MG63 (cell line): ENCODE data around the gene PHLDB2. TPM values are rescaled to one million over a fixed set of nuclear protein-coding genes. Genes with fewer than 3 reads are reported as not detected.

ENCODE experiments used
- DNase-seq: peaks from one replicate; pipeline ENCODE4 v3.0.0-alpha.2; 2020
- H3K27me3 ChIP-seq: fragments of 250-450 bp; sonication (Bioruptor Pico); 2 replicates; pipeline ENCODE4 v1.5.1; 2020; ENCODE audit warnings: mild to moderate bottlenecking, moderate library complexity
- H3K36me3 ChIP-seq: fragments of 250-450 bp; sonication (Bioruptor Pico); 2 replicates; pipeline ENCODE4 v1.5.1; 2020; ENCODE audit warnings: mild to moderate bottlenecking, moderate library complexity
- H3K4me3 ChIP-seq: fragments of 250-450 bp; sonication (Bioruptor Pico); 2 replicates; pipeline ENCODE4 v1.5.1; 2020; ENCODE audit warnings: mild to moderate bottlenecking, moderate library complexity
- H3K9me3 ChIP-seq: fragments of 250-450 bp; sonication (Bioruptor Pico); 2 replicates; pipeline ENCODE4 v1.5.1; 2020; ENCODE audit warnings: mild to moderate bottlenecking, moderate library complexity
- total RNA-seq: library from RNA; depleted of rRNA; stranded (reverse); fragments of >200 nt; shearing (Covaris generic); gene quantifications from 2 replicates; pipeline ENCODE4 v1.2.3, GENCODE V29; 2014; ENCODE audit warnings: low replicate concordance

PHLDB2 gene
- total RNA-seq, 1 experiment from 2014 or later, result 65.4 TPM

DNA sequence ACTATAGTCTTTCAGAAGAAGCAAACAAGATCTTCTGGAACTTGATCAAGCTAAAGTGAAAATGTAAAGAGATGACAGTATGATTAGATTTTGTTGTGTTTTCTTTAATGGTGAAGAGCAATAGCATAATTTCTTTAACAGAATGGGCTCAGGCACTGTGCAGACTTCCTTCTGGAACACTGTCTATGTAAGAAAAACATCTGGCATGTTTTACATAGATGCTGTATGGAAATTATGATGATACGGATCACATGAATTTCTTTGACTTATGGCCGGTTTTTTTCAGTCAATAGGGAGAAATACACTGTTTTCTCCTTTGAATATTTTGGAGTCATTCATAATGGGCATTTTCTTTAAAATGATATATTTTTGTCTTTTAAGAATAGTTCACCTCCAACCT is 42.6 kb downstream of the PHLDB2 start:
- DNase-seq, result no peak
- Histone ChIP-seq H3K36me3 (peaks cover 29% of the 10 kb centered on the region), H3K9me3 (peaks cover 18% of the 10 kb centered on the region), H3K27me3 (no peaks in the 10 kb centered on the region), H3K4me3 (no peak overlapping the region)

- H3K4me3 ChIP-seq, result no peak overlapping the region
- H3K9me3 ChIP-seq, result peaks cover 18% of the 10 kb centered on the region
- peaks cover 29% of the 10 kb centered on the region for H3K36me3 ChIP-seq
- H3K27me3 ChIP-seq, result no peaks in the 10 kb centered on the region
- peak; percentile 27 for DNase-seq
Observed at GRCh38 chr3:111902534-111902933, 43.5 kb downstream of the PHLDB2 start.

GRCh38 chr3:111903067-111903511 is 44.0 kb downstream of the PHLDB2 start:
- Histone ChIP-seq H3K36me3 (peaks cover 29% of the 10 kb centered on the region), H3K27me3 (no peaks in the 10 kb centered on the region), H3K9me3 (peaks cover 18% of the 10 kb centered on the region), H3K4me3 (no peak overlapping the region)
- peak; percentile 76 for DNase-seq

GRCh38 chr3:111904376-111905241 is 45.5 kb downstream of the PHLDB2 start:
- peaks cover 5% of the 10 kb centered on the region; the same call in 1 of the 2 replicates for H3K9me3 ChIP-seq
- peaks cover 24% of the 10 kb centered on the region for H3K36me3 ChIP-seq
- peak; percentile 49 for DNase-seq
- H3K4me3 ChIP-seq, result no peak overlapping the region
- H3K27me3 ChIP-seq, result no peaks in the 10 kb centered on the region

DNA sequence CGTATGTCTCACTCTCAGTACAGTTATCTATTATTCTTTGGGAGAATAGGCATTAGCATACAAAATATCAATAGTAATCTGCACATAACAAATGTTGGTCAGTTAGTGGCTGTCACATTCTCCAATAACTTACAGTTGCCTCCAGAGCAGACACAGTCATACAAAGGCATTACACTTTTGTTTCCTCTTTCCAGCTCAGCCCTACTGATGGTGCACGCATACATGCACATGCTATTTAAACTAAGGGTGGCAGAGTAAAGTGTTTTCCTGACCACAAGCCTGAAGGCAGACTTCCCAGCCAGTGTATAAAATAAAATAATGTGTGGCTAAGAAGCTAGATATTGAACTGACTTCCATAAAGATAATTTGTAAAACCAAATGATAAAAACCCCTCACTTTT is 47.6 kb downstream of the PHLDB2 start:
- Histone ChIP-seq H3K4me3 (no peak overlapping the region), H3K27me3 (no peaks in the 10 kb centered on the region), H3K9me3 (no peaks in the 10 kb centered on the region), H3K36me3 (peaks cover 18% of the 10 kb centered on the region)
- no peak for DNase-seq

GRCh38 chr3:111907151-111907550 is 48.1 kb downstream of the PHLDB2 start:
- DNase-seq, result no peak
- H3K36me3 ChIP-seq, result peaks cover 18% of the 10 kb centered on the region

DNA sequence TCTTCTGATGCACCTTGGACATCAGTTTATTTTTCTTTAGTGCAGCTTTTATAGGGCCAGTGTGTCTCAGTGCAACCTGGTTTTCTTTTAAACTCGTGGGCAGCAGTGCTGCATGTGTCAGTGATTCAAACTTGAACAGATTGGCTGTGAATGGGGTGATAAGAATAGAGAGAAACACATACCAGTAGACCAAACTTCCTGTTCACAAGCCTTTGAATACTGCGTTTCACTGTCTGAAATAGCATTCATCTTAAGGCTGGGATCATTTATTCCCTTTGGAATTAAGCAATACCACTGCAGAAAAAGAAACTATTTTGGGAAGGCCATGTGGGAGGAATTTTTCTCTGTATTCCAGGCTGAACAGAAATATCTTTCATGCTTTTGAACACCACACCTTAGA is 51.7 kb downstream of the PHLDB2 start:
- no peaks in the 10 kb centered on the region for H3K27me3 ChIP-seq
- H3K4me3 ChIP-seq, result no peak overlapping the region
- DNase-seq, result no peak
- H3K36me3 ChIP-seq, result peaks cover 13% of the 10 kb centered on the region
- no peaks in the 10 kb centered on the region for H3K9me3 ChIP-seq

More at GRCh38 chr3:111907151-111907550, 48.1 kb downstream of the PHLDB2 start:
- H3K9me3 ChIP-seq, result no peaks in the 10 kb centered on the region
- H3K27me3 ChIP-seq, result no peaks in the 10 kb centered on the region
- no peak overlapping the region for H3K4me3 ChIP-seq

DNA sequence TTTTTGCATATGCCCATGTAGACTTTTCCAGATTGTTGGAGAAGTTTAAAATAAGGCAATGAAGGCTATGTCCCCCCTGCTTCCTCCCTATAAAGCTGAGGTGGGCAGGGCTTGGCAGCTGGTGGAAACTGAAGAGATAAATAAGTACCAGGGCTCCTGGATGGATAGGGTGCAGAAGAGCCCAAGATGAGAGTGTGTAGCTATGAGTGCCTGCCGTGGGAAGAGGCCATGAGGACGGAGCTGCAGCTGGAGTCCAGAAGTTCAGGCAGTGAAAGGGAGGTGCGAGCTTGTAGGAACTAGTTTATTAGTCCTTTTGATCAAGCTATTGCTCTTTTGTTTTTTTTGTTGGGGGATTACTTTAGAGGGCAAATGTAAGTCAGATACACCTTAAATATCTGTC is 52.4 kb downstream of the PHLDB2 start:
- H3K36me3 ChIP-seq, result peaks cover 15% of the 10 kb centered on the region
- no peaks in the 10 kb centered on the region for H3K9me3 ChIP-seq
- H3K27me3 ChIP-seq, result no peaks in the 10 kb centered on the region
- no peak for DNase-seq
- H3K4me3 ChIP-seq, result no peak overlapping the region

- Histone ChIP-seq H3K36me3 (peaks cover 23% of the 10 kb centered on the region), H3K9me3 (no peaks in the 10 kb centered on the region), H3K4me3 (no peak overlapping the region), H3K27me3 (no peaks in the 10 kb centered on the region)
- no peak for DNase-seq
Observed at GRCh38 chr3:111913163-111913763, 54.2 kb downstream of the PHLDB2 start.

GRCh38 chr3:111915905-111916304 is 56.8 kb downstream of the PHLDB2 start:
- no peak for DNase-seq
- H3K36me3 ChIP-seq, result peaks cover 42% of the 10 kb centered on the region
- H3K27me3 ChIP-seq, result no peaks in the 10 kb centered on the region
- no peaks in the 10 kb centered on the region for H3K9me3 ChIP-seq
- H3K4me3 ChIP-seq, result no peak overlapping the region

GRCh38 chr3:111917300-111917699 is 58.2 kb downstream of the PHLDB2 start:
- H3K4me3 ChIP-seq, result no peak overlapping the region
- no peaks in the 10 kb centered on the region for H3K27me3 ChIP-seq
- DNase-seq, result peak; percentile 16
- H3K36me3 ChIP-seq, result peaks cover 52% of the 10 kb centered on the region
- H3K9me3 ChIP-seq, result no peaks in the 10 kb centered on the region

- no peak for DNase-seq
- H3K27me3 ChIP-seq, result no peaks in the 10 kb centered on the region
- peaks cover 70% of the 10 kb centered on the region for H3K36me3 ChIP-seq
- H3K9me3 ChIP-seq, result no peaks in the 10 kb centered on the region
- no peak overlapping the region for H3K4me3 ChIP-seq
Observed at GRCh38 chr3:111919370-111920065, 60.5 kb downstream of the PHLDB2 start.

GRCh38 chr3:111921181-111921580 is 62.1 kb downstream of the PHLDB2 start:
- H3K4me3 ChIP-seq, result no peak overlapping the region
- DNase-seq, result no peak
- H3K36me3 ChIP-seq, result peaks cover 71% of the 10 kb centered on the region
- no peaks in the 10 kb centered on the region for H3K9me3 ChIP-seq
- H3K27me3 ChIP-seq, result no peaks in the 10 kb centered on the region

- no peaks in the 10 kb centered on the region for H3K27me3 ChIP-seq
- peaks cover 61% of the 10 kb centered on the region for H3K36me3 ChIP-seq
- no peak overlapping the region for H3K4me3 ChIP-seq
- DNase-seq, result no peak
- H3K9me3 ChIP-seq, result no peaks in the 10 kb centered on the region
Observed at GRCh38 chr3:111923095-111923771, 64.2 kb downstream of the PHLDB2 start.

GRCh38 chr3:111923806-111924205 is 64.7 kb downstream of the PHLDB2 start:
- no peaks in the 10 kb centered on the region for H3K9me3 ChIP-seq
- H3K4me3 ChIP-seq, result no peak overlapping the region
- no peak for DNase-seq
- H3K27me3 ChIP-seq, result no peaks in the 10 kb centered on the region
- H3K36me3 ChIP-seq, result peaks cover 55% of the 10 kb centered on the region

DNA sequence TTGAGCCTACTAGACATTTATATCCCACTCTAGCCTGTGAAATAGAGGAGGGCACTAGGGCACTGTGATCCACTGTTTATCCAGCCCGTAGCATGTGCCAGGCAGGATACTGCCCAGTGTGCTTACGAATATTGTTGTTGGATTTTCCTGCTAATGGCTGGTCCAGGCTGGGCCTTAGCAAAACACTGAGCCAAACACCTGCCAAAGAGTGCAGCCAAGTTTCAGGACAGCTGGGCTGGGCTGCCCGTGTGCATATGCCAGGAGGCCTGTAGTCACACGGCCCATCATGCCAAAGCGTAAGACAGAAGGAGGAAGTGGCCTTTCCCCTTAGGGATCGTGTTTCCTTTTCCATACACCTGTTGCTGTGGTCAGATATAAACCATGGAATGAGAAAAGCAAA is 65.2 kb downstream of the PHLDB2 start:
- Histone ChIP-seq H3K4me3 (no peak overlapping the region), H3K9me3 (no peaks in the 10 kb centered on the region), H3K27me3 (no peaks in the 10 kb centered on the region), H3K36me3 (peaks cover 51% of the 10 kb centered on the region)
- DNase-seq, result peak; percentile 96

DNA sequence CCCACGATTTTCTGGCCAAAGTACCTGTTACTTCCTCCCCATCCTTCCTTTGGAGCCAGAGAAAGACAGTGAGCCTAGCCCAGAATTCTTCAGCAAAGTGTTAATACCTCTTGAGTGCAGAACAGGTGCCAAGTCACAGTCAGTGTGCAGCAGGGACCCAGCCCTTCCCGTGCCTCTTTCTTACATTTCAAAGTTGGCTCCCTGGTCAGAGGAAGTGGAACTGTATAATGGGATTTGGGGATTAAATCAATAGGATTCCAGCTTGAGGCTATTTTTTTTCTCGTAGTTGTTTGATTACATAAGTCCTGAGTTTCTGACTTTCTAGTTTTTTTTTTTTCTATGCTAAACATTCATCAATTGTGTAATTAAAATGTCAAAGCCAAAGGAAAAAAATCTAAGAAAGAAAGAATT is 67.2 kb downstream of the PHLDB2 start:
- Histone ChIP-seq H3K36me3 (peaks cover 31% of the 10 kb centered on the region), H3K27me3 (no peaks in the 10 kb centered on the region), H3K4me3 (no peak overlapping the region), H3K9me3 (no peaks in the 10 kb centered on the region)
- peak; percentile 60 for DNase-seq
